Heart left ventricle (tissue), 13 donors: ENCODE data around the gene CYTH1.

Experiments used
- POLR2A ChIP-seq, 2 donors: fragments of 450-650 bp; IDR thresholded peaks; one replicate each; pipeline ENCODE4 v1.6.1; 2017; ENCODE audit warnings: antibody characterized with exemption in 2 of 2, mild to moderate bottlenecking in 2 of 2, moderate library complexity in 2 of 2
- TF ChIP-seq, protein P1 (sequence below), 12 donors: fragments of 200-600 bp; sonication (generic) in 4 of 12; IDR thresholded peaks; one replicate each; pipeline versions ENCODE4 v1.5.0 to v1.8.0; 2018 to 2022; ENCODE audit warnings: antibody characterized with exemption in 12 of 12, mild to moderate bottlenecking in 5 of 12
- donor health status: ischemic (EF 13 %, LVEDD 7.1; RV severe dilation, severe dysfunction).
- donor health status: DM: no; HTN: yes; CAD: no.
- donor health status: DM: no; HTN: no; CAD: no.
- donor health status: ischemic (EF 25% LVEDD 6.9; RV normal size, moderate dysfunction).
- donor health status: ischemic (EF 25% LVEDD 5.7; RV mildly dilated, moderate dysfunction).
- donor health status: ischemic (EF 35%, LVEDD 5.7; RV mildly dilated, moderate dysfunction).
- donor health status: nonischemic (EF 11% LVEDD 7.7; RV severe dilation, severe dysfunction).
- donor health status: DM: yes; HTN: yes; CAD: no.
- donor health status: PGD.
- donor health status: ischemic (EF 29% LVEDD 5.4; RV normal size, mild dysfunction).
- donor health status: nonischemic (EF 23%, LVEDD 6.1; RV moderate dilation, normal function).

DNA sequence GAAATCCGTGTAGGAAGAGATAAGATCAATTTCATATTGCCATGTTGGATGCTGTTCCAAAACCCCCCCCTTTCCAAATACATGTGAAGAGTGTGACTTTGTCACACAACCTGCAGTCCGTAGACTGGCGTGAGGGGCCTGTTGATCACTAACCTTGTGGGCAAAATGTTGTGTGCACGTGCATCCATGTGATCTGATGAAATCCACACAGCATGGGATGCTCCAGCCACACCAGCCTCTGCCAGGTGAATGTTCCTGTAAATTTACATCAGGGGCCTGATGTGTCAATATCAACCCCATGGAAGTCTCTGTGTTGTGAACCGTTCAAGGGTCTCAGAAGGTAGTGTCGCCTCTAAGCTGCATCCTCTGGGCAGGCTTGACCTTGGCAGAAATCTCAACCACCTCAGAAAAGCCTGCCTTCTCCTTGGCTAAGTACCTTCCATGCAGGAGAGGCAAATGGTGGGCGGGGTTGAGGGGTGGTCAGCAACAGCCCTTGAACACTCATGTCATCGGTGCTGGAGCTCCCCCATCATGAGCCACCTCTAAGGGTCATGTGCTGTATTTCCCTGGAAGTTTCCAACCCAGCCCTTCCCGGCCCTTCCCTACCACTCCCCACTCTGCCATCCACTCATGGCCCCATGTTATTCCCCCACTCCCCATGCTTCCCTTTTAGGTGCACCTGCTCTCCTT lies 126.7 kb downstream of the CYTH1 start:
- TF ChIP-seq, protein P1, sequence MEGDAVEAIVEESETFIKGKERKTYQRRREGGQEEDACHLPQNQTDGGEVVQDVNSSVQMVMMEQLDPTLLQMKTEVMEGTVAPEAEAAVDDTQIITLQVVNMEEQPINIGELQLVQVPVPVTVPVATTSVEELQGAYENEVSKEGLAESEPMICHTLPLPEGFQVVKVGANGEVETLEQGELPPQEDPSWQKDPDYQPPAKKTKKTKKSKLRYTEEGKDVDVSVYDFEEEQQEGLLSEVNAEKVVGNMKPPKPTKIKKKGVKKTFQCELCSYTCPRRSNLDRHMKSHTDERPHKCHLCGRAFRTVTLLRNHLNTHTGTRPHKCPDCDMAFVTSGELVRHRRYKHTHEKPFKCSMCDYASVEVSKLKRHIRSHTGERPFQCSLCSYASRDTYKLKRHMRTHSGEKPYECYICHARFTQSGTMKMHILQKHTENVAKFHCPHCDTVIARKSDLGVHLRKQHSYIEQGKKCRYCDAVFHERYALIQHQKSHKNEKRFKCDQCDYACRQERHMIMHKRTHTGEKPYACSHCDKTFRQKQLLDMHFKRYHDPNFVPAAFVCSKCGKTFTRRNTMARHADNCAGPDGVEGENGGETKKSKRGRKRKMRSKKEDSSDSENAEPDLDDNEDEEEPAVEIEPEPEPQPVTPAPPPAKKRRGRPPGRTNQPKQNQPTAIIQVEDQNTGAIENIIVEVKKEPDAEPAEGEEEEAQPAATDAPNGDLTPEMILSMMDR (IDR thresholded peaks at IDR 0.05) = no peak
- no peak for TF ChIP-seq POLR2A (IDR thresholded peaks at IDR 0.05)
